Vagina (tissue), 2 donors: ENCODE measurements around the gene CPT1A.

Experiments used
- POLR2A ChIP-seq, 2 donors: fragments of 450-650 bp; IDR thresholded peaks; one replicate each; pipeline ENCODE4 v1.6.1; 2017; ENCODE audit warnings: antibody characterized with exemption in 2 of 2, mild to moderate bottlenecking in 2 of 2, moderate library complexity in 2 of 2
- POLR2AphosphoS5 ChIP-seq, 2 donors: sonication (generic); formaldehyde crosslinking; IDR thresholded peaks; one replicate each; pipeline ENCODE4 v1.9.0; 2017; ENCODE audit warnings: antibody characterized with exemption in 2 of 2, mild to moderate bottlenecking in 2 of 2, low read depth in 1 of 2; ENCODE audit not compliant: insufficient read depth in 1 of 2
- TF ChIP-seq, protein P1 (sequence below), 3 experiments: fragments of 450-650 bp in 2 of 3; fragments of 200-600 bp in 1 of 3; sonication (generic) in 1 of 3; IDR thresholded peaks; one replicate each; pipeline ENCODE4 v1.5.1; 2017 to 2019; ENCODE audit warnings: antibody characterized with exemption in 3 of 3, mild to moderate bottlenecking in 2 of 3, moderate library complexity in 2 of 3

DNA sequence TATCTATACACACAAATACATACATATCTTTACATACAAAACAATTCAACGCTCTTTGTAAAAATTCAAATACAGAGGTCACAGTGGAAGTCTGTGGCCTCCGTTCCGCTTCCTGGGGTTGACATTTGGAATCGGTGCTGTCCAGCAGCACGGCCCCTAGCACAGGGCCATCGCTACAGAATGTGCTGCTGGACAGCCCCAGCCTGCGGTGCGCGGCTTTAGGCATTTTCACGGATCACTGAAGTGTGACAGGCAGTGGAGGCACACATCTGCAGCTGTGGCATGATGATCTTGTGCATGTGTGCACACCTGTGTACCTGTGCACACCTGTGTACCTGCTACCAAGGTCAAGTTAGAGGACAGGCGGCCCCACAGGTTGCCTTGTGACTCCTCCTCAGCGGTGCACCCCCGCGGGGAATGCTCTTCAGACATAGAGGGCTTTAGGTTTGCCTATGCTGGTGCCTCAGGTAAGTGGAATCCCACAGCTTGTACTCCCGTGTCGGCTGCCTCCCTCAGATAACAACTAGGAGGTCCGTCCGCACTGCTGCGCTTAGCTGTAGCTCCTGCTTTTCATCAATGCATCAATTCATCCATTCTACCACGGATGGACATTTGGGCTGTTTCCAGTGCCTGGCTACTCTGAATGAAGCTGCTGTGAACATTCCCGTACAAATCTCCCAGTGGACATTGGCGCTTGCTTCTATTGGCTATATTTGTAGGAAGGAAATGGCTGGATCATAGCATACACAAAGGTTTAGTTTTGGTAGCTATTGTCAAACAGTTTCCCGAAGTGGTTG, 127.5 kb downstream of the CPT1A start:
- TF ChIP-seq, protein P1, sequence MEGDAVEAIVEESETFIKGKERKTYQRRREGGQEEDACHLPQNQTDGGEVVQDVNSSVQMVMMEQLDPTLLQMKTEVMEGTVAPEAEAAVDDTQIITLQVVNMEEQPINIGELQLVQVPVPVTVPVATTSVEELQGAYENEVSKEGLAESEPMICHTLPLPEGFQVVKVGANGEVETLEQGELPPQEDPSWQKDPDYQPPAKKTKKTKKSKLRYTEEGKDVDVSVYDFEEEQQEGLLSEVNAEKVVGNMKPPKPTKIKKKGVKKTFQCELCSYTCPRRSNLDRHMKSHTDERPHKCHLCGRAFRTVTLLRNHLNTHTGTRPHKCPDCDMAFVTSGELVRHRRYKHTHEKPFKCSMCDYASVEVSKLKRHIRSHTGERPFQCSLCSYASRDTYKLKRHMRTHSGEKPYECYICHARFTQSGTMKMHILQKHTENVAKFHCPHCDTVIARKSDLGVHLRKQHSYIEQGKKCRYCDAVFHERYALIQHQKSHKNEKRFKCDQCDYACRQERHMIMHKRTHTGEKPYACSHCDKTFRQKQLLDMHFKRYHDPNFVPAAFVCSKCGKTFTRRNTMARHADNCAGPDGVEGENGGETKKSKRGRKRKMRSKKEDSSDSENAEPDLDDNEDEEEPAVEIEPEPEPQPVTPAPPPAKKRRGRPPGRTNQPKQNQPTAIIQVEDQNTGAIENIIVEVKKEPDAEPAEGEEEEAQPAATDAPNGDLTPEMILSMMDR (IDR thresholded peaks at IDR 0.05) = no peak
- TF ChIP-seq POLR2A (IDR thresholded peaks at IDR 0.05) (no peak), POLR2AphosphoS5 (IDR thresholded peaks at IDR 0.05; ENCODE audit: insufficient read depth in 1 of 2, low read depth in 1 of 2) (no peak)
